Hepatocyte (in vitro differentiated cells): ENCODE data around the gene LMTK2. TPM values are rescaled to one million over a fixed set of nuclear protein-coding genes. Genes with fewer than 3 reads are reported as not detected.

Experiments
- DNase-seq: peaks from one replicate; pipeline ENCODE4 v3.0.0-alpha.2; 2016; ENCODE audit warnings: low spot score
- H2AFZ ChIP-seq: fragments of 200-600 bp; sonication (generic); 2 replicates; pipeline ENCODE4 v1.6.0; 2016; ENCODE audit warnings: antibody characterized with exemption, mild to moderate bottlenecking
- H3K27ac ChIP-seq: fragments of 200-600 bp; sonication (generic); 2 replicates; pipeline ENCODE4 v1.5.1; 2016; ENCODE audit warnings: mild to moderate bottlenecking
- H3K27me3 ChIP-seq: fragments of 200-600 bp; sonication (generic); 2 replicates; pipeline ENCODE4 v1.6.1; 2016
- H3K36me3 ChIP-seq: fragments of 200-600 bp; sonication (generic); replicated peaks from 2 replicates; pipeline ENCODE4 v1.5.1; 2016; ENCODE audit warnings: low read depth; ENCODE audit not compliant: insufficient read depth
- H3K4me1 ChIP-seq: fragments of 200-600 bp; sonication (generic); 2 replicates; pipeline ENCODE4 v1.5.1; 2016; ENCODE audit warnings: mild to moderate bottlenecking, moderate library complexity; ENCODE audit not compliant: insufficient read depth
- H3K4me2 ChIP-seq: fragments of 200-600 bp; sonication (generic); 2 replicates; pipeline ENCODE4 v1.6.0; 2016
- H3K4me3 ChIP-seq: fragments of 200-600 bp; sonication (generic); 2 replicates; pipeline ENCODE4 v1.5.1; 2016; ENCODE audit warnings: mild to moderate bottlenecking
- H3K79me2 ChIP-seq: fragments of 200-600 bp; sonication (generic); 2 replicates; pipeline ENCODE4 v1.6.0; 2017; ENCODE audit warnings: mild to moderate bottlenecking
- H3K9me2 ChIP-seq: fragments of 200-600 bp; sonication (generic); replicated peaks from 2 replicates; pipeline ENCODE4 v1.6.0; 2017; ENCODE audit warnings: mild to moderate bottlenecking; ENCODE audit not compliant: insufficient read depth
- H3K9me3 ChIP-seq: fragments of 200-600 bp; sonication (generic); 2 replicates; pipeline ENCODE4 v1.5.1; 2016; ENCODE audit warnings: low read depth, mild to moderate bottlenecking
- H4K20me1 ChIP-seq: fragments of 200-600 bp; sonication (generic); 2 replicates; pipeline ENCODE4 v1.6.0; 2016; ENCODE audit warnings: mild to moderate bottlenecking; ENCODE audit not compliant: insufficient read depth, poor library complexity, severe bottlenecking
- EZH2 ChIP-seq: fragments of 200-600 bp; sonication (generic); IDR thresholded peaks from 2 replicates; pipeline ENCODE4 v1.6.1; 2016; ENCODE audit warnings: antibody characterized with exemption, mild to moderate bottlenecking, borderline replicate concordance
- EZH2phosphoT487 ChIP-seq: fragments of 200-600 bp; sonication (generic); IDR thresholded peaks from one replicate; pipeline ENCODE4 v1.6.1; 2018; ENCODE audit warnings: antibody characterized with exemption, mild to moderate bottlenecking, low read depth, moderate library complexity; ENCODE audit not compliant: unreplicated experiment, severe bottlenecking
- WGBS: methylation state at CpG from one replicate; pipeline ENCODE4 v1.1.6; 2016; ENCODE audit warnings: low lambda C conversion rate; ENCODE audit errors: missing lambda C conversion rate; 5-methylcytosine and 5-hydroxymethylcytosine counted together
- polyA plus RNA-seq: library from polyadenylated mRNA; unstranded; fragments of >200 nt; fragmentation: Nextera tagmentation; extraction: Ambion mirVana; gene quantifications from 2 replicates; pipeline ENCODE4 v1.2.1, GENCODE V29; 2016
- total RNA-seq: library from RNA; depleted of rRNA; stranded (reverse); fragments of >200 nt; gene quantifications from 2 replicates; pipeline ENCODE4 v1.2.3, GENCODE V29; 2014
- TF ChIP-seq, protein P1 (sequence below): fragments of 200-600 bp; sonication (generic); IDR thresholded peaks from 2 replicates; pipeline ENCODE4 v1.5.1; 2016; ENCODE audit warnings: antibody characterized with exemption, mild to moderate bottlenecking; ENCODE audit not compliant: poor library complexity

The LMTK2 gene
- total and polyA plus RNA-seq, 2 experiments from 2014 or later: 5.0 to 13.1 TPM

DNA sequence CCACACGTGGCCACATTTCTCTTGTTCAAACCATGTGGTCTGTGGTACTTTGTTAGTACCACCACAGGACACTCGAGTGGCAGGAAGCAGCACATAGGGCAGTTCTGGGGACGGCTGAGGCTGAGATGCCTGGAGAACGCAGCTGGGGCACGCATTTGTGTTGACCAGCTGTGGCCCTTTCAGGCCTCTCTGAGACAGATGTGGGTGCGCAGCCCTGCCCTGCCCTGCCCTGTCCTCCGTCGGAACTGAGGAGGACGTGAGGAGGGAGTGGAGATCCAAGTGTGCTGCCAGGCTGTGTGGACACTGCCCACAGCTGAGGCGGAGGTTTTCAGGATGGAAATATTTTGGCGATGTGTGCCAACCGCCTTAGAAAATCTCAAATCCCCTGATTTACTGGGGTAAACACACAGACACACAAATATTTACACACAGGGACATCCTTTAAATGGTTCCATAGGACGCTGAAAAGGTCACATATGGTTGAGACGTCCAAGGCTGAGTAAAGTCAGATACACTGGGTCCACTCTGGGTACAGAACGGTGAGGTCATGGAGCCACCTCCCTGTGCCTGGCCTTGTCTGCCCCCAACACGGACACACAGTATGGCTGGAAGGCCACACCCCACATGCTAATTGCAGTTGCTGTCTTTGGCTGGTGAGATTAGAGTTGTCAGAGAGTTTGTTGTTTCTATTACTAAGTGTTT is 119.4 kb downstream of the LMTK2 start:
- Histone ChIP-seq H4K20me1 (no peaks in the 10 kb centered on the region), H3K27ac (no peak overlapping the region), H3K9me3 (no peaks in the 10 kb centered on the region), H3K9me2 (no peaks in the 10 kb centered on the region), H3K4me3 (no peak overlapping the region), H3K36me3 (no peaks in the 10 kb centered on the region), H3K27me3 (no peaks in the 10 kb centered on the region), H3K79me2 (no peaks in the 10 kb centered on the region), H3K4me1 (no peaks in the 10 kb centered on the region), H2AFZ (no peak overlapping the region), H3K4me2 (no peak overlapping the region)
- TF ChIP-seq EZH2: no peak
- no peak for TF ChIP-seq EZH2phosphoT487
- TF ChIP-seq, protein P1, sequence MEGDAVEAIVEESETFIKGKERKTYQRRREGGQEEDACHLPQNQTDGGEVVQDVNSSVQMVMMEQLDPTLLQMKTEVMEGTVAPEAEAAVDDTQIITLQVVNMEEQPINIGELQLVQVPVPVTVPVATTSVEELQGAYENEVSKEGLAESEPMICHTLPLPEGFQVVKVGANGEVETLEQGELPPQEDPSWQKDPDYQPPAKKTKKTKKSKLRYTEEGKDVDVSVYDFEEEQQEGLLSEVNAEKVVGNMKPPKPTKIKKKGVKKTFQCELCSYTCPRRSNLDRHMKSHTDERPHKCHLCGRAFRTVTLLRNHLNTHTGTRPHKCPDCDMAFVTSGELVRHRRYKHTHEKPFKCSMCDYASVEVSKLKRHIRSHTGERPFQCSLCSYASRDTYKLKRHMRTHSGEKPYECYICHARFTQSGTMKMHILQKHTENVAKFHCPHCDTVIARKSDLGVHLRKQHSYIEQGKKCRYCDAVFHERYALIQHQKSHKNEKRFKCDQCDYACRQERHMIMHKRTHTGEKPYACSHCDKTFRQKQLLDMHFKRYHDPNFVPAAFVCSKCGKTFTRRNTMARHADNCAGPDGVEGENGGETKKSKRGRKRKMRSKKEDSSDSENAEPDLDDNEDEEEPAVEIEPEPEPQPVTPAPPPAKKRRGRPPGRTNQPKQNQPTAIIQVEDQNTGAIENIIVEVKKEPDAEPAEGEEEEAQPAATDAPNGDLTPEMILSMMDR: no peak
- no peak for DNase-seq
- 84% methylated on average over 16 of the region's 16 CpGs for WGBS

DNA sequence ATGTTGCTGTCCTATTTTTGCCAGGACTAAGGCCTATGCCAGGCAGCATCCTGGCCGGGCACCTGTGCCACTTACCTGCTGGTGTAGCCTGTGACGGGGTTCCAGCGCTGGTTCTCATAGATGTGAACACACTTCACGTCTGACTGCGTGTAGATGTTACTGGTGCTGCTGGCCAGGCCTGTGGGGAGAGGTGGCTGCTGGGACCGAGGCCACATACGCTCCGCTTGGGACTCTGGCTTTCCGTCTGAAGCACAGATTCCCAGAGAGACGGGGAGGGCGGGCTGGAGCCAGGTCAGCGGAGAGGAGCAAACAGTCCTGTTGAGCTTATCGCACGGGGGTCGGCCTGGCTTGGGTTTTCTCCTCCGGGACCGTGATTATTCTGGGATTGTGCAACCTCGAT is 121.3 kb downstream of the LMTK2 start:
- H3K27ac ChIP-seq: no peak overlapping the region
- H2AFZ ChIP-seq: no peak overlapping the region
- no peaks in the 10 kb centered on the region for H3K9me3 ChIP-seq
- H3K4me3 ChIP-seq: no peak overlapping the region
- H3K4me1 ChIP-seq: no peaks in the 10 kb centered on the region
- no peak overlapping the region for H3K4me2 ChIP-seq
- WGBS: 81% methylated on average over 18 of the region's 18 CpGs
- no peaks in the 10 kb centered on the region for H3K9me2 ChIP-seq
- DNase-seq: no peak
- H3K27me3 ChIP-seq: no peaks in the 10 kb centered on the region
- H3K79me2 ChIP-seq: no peaks in the 10 kb centered on the region
- H4K20me1 ChIP-seq: no peaks in the 10 kb centered on the region
- H3K36me3 ChIP-seq: no peaks in the 10 kb centered on the region
- TF ChIP-seq EZH2phosphoT487 (no peak), EZH2 (no peak)
- TF ChIP-seq, protein P1: no peak

DNA sequence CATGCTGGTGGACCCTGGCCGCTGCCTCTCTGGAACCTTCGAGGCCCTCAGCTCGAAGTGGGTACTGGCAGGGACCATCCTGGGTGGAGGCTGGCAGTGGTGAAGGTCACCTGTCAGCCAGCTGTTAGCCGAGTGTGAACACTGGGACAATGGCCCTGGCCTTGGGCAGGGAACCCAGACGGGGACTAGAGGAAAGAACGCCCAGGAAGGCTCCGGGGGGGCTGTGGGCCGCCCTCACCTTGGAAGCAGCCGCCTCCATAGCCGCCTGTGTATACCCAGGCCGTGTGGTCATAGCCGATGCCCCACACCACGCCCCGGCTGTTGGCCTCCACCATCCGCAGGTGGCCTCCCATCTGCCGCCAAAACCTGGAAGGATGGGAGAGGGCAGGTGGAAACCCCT is 122.1 kb downstream of the LMTK2 start:
- 89% methylated on average over 16 of the region's 16 CpGs for WGBS

More for the DNA sequence above, 122.1 kb downstream of the LMTK2 start:
- no peak overlapping the region for H3K4me2 ChIP-seq
- H3K79me2 ChIP-seq: no peaks in the 10 kb centered on the region
- H3K27me3 ChIP-seq: no peaks in the 10 kb centered on the region
- H2AFZ ChIP-seq: no peak overlapping the region
- H3K36me3 ChIP-seq: no peaks in the 10 kb centered on the region
- H3K9me3 ChIP-seq: no peaks in the 10 kb centered on the region
- no peak overlapping the region for H3K27ac ChIP-seq
- TF ChIP-seq EZH2 (no peak), EZH2phosphoT487 (no peak)
- TF ChIP-seq, protein P1: no peak
- H3K9me2 ChIP-seq: no peaks in the 10 kb centered on the region
- no peaks in the 10 kb centered on the region for H3K4me1 ChIP-seq
- H4K20me1 ChIP-seq: no peaks in the 10 kb centered on the region
- DNase-seq: no peak
- no peak overlapping the region for H3K4me3 ChIP-seq
